Measurements from ENCODE around the gene INTS11. TPM values are rescaled to one million over a fixed set of nuclear protein-coding genes. Genes with fewer than 3 reads are reported as not detected.

Gene INTS11
- total and polyA plus RNA-seq, 10 of the 15 experiments (the other 5 are each of a cell fraction or from before 2014, with no cell fraction given), result 2.5 to 117 (median 77.7) TPM

DNA sequence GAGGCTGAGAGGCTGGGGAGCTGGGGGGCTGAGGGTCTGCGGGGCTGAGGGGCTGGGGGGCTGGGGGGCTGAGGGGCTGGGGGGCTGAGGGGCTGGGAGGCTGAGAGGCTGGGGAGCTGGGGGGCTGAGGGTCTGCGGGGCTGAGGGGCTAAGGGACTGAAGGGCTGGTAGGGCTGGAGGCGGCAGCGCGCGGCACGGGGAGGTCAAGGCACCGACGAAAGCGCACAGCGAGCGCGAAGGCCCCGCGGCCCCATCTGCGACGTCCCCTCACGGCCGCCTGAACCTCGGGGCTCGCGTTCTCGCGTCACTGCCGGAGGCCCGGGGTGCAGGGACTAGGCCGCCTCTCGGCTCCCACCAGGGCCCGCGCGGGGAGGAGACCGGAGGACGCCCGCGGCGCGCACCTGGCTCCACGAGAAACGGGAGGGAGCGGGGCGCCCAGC is 356 bp downstream of the INTS11 start:
- 0% methylated on average over 14 of the region's 41 CpGs for whole genome bisulfite sequencing (ENCODE audit: insufficient coverage, insufficient replicate concordance, low lambda C conversion rate, missing lambda C conversion rate)
- Histone ChIP-seq H3K9me3 (replicated peaks; ENCODE audit: control insufficient read depth, insufficient read depth, low read length) (no peaks in the 10 kb centered on the region), H3K79me2 (ENCODE audit: control insufficient read depth, insufficient read depth, low read length) (peaks cover 44% of the 10 kb centered on the region), H4K20me1 (ENCODE audit: control insufficient read depth, insufficient read depth) (no peaks in the 10 kb centered on the region), H3K4me2 (ENCODE audit: control insufficient read depth, insufficient read depth) (0 out of 2 replicates have a peak overlapping the region, but pooled peaks have one; percentile 48), H3K27me3 (replicated peaks in 1 of 2; ENCODE audit: control insufficient read depth in 2 of 2, insufficient read depth in 2 of 2, low read length in 1 of 2) (no peaks in the 10 kb centered on the region), H3K27ac (ENCODE audit: control insufficient read depth, insufficient read depth) (peak overlapping the region; percentile 78), H3K9ac (ENCODE audit: control insufficient read depth, insufficient read depth, low read length) (peak overlapping the region; percentile 78), H3K4me3 (peak overlapping the region; percentile 88; the same call in 1 of the 2 replicates), H2AFZ (ENCODE audit: control insufficient read depth, low read depth, low read length) (peak overlapping the region; percentile 61), H3K4me1 (ENCODE audit: control insufficient read depth, insufficient read depth, low read length) (peaks cover 10% of the 10 kb centered on the region), H3K36me3 (ENCODE audit: control insufficient read depth in 2 of 2, insufficient read depth in 2 of 2, low read length in 1 of 2) (peaks cover 0 to 4% of the 10 kb centered on the region in 2 experiments; a peak in 3 of 4 replicates)
- DNase-seq (ENCODE audit: low read depth, low spot score) (no peak), FAIRE-seq (no peak), ATAC-seq (peak; percentile 54)
- BruUV-seq (replicated peaks), result no TSS peak
- SMC1A ChIA-PET (ENCODE audit: uncharacterized antibody, unreplicated experiment), result no interaction called here
- POLR2A ChIA-PET, result no interaction called here
- CTCF ChIA-PET, result no interaction called here
- intact Hi-C loops (cut with micrococcal nuclease; ENCODE audit: unreplicated experiment) (no loop called here), in situ Hi-C loops (cut with MboI) (no loop called here)
- RAD21 ChIA-PET (ENCODE audit: unreplicated experiment), result no interaction called here
- TF ChIP-seq RBBP5 (conservative IDR thresholded peaks at IDR 0.05), result no peak
- 0 out of 2 replicates have a peak, but pooled peaks have one; percentile 30 for TF ChIP-seq SMARCA5 (IDR thresholded peaks at IDR 0.05)
- 0 out of 2 replicates have a peak, but pooled peaks have one; percentile 37 for TF ChIP-seq ZNF207 (IDR thresholded peaks at IDR 0.05; ENCODE audit: borderline replicate concordance)
- no peak for TF ChIP-seq YY1 (IDR thresholded peaks at IDR 0.05; ENCODE audit: low read depth, low read length)
- TF ChIP-seq, protein P1, sequence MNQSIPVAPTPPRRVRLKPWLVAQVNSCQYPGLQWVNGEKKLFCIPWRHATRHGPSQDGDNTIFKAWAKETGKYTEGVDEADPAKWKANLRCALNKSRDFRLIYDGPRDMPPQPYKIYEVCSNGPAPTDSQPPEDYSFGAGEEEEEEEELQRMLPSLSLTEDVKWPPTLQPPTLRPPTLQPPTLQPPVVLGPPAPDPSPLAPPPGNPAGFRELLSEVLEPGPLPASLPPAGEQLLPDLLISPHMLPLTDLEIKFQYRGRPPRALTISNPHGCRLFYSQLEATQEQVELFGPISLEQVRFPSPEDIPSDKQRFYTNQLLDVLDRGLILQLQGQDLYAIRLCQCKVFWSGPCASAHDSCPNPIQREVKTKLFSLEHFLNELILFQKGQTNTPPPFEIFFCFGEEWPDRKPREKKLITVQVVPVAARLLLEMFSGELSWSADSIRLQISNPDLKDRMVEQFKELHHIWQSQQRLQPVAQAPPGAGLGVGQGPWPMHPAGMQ (IDR thresholded peaks at IDR 0.05; ENCODE audit: borderline replicate concordance), result no peak
- no peak for TF ChIP-seq ZNF24 (IDR thresholded peaks at IDR 0.05)
- TF ChIP-seq NFYB (IDR thresholded peaks at IDR 0.05; ENCODE audit: insufficient read depth, low read depth, low read length), result no peak
- no peak for TF ChIP-seq RELA (IDR thresholded peaks at IDR 0.05; ENCODE audit: borderline replicate concordance, partially characterized antibody)
- TF ChIP-seq, protein P2, sequence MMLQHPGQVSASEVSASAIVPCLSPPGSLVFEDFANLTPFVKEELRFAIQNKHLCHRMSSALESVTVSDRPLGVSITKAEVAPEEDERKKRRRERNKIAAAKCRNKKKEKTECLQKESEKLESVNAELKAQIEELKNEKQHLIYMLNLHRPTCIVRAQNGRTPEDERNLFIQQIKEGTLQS (IDR thresholded peaks at IDR 0.05; ENCODE audit: borderline replicate concordance, extremely low read depth, low read depth, low read length), result no peak
- no peak for TF ChIP-seq EZH2 (IDR thresholded peaks at IDR 0.05; ENCODE audit: borderline replicate concordance, control insufficient read depth, low read depth, low read length)
- TF ChIP-seq, protein P3, sequence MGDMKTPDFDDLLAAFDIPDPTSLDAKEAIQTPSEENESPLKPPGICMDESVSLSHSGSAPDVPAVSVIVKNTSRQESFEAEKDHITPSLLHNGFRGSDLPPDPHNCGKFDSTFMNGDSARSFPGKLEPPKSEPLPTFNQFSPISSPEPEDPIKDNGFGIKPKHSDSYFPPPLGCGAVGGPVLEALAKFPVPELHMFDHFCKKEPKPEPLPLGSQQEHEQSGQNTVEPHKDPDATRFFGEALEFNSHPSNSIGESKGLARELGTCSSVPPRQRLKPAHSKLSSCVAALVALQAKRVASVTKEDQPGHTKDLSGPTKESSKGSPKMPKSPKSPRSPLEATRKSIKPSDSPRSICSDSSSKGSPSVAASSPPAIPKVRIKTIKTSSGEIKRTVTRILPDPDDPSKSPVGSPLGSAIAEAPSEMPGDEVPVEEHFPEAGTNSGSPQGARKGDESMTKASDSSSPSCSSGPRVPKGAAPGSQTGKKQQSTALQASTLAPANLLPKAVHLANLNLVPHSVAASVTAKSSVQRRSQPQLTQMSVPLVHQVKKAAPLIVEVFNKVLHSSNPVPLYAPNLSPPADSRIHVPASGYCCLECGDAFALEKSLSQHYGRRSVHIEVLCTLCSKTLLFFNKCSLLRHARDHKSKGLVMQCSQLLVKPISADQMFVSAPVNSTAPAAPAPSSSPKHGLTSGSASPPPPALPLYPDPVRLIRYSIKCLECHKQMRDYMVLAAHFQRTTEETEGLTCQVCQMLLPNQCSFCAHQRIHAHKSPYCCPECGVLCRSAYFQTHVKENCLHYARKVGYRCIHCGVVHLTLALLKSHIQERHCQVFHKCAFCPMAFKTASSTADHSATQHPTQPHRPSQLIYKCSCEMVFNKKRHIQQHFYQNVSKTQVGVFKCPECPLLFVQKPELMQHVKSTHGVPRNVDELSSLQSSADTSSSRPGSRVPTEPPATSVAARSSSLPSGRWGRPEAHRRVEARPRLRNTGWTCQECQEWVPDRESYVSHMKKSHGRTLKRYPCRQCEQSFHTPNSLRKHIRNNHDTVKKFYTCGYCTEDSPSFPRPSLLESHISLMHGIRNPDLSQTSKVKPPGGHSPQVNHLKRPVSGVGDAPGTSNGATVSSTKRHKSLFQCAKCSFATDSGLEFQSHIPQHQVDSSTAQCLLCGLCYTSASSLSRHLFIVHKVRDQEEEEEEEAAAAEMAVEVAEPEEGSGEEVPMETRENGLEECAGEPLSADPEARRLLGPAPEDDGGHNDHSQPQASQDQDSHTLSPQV (IDR thresholded peaks at IDR 0.05), result no peak
- TF ChIP-seq CBX5 (IDR thresholded peaks at IDR 0.05; ENCODE audit: low read depth), result no peak
- no peak for TF ChIP-seq SREBF1 (IDR thresholded peaks at IDR 0.05; ENCODE audit: low read length)
- TF ChIP-seq BACH1 (IDR thresholded peaks at IDR 0.05; ENCODE audit: borderline replicate concordance), result peak; percentile 24; the same call in 1 of the 2 replicates
- TF ChIP-seq, protein P4, sequence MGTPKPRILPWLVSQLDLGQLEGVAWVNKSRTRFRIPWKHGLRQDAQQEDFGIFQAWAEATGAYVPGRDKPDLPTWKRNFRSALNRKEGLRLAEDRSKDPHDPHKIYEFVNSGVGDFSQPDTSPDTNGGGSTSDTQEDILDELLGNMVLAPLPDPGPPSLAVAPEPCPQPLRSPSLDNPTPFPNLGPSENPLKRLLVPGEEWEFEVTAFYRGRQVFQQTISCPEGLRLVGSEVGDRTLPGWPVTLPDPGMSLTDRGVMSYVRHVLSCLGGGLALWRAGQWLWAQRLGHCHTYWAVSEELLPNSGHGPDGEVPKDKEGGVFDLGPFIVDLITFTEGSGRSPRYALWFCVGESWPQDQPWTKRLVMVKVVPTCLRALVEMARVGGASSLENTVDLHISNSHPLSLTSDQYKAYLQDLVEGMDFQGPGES (IDR thresholded peaks at IDR 0.05), result no peak
- TF ChIP-seq, protein P5, sequence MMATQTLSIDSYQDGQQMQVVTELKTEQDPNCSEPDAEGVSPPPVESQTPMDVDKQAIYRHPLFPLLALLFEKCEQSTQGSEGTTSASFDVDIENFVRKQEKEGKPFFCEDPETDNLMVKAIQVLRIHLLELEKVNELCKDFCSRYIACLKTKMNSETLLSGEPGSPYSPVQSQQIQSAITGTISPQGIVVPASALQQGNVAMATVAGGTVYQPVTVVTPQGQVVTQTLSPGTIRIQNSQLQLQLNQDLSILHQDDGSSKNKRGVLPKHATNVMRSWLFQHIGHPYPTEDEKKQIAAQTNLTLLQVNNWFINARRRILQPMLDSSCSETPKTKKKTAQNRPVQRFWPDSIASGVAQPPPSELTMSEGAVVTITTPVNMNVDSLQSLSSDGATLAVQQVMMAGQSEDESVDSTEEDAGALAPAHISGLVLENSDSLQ (IDR thresholded peaks at IDR 0.05), result no peak
- TF ChIP-seq KAT2A (conservative IDR thresholded peaks at IDR 0.05; ENCODE audit: control insufficient read depth, low read depth, low read length), result no peak
- TF ChIP-seq BRCA1 (IDR thresholded peaks at IDR 0.05; ENCODE audit: low read depth, low read length), result no peak
